ENCODE results near the gene MT1HL1.

MT1HL1 gene

GRCh38 chr1:237013608-237014007 lies 9.4 kb upstream of the MT1HL1 start:
- no peak for TF ChIP-seq CTCF (IDR thresholded peaks at IDR 0.05)

GRCh38 chr1:237012788-237013383 lies 8.6 kb upstream of the MT1HL1 start:
- no peak for TF ChIP-seq CTCF (IDR thresholded peaks at IDR 0.05)

- no peak for TF ChIP-seq CTCF (IDR thresholded peaks at IDR 0.05)
These were observed 8.1 kb upstream of the MT1HL1 start for GRCh38 chr1:237012361-237012760.

- no peak for TF ChIP-seq CTCF (IDR thresholded peaks at IDR 0.05)
These were observed 7.2 kb upstream of the MT1HL1 start for GRCh38 chr1:237011432-237011831.

GRCh38 chr1:237009611-237010010 lies 5.4 kb upstream of the MT1HL1 start:
- TF ChIP-seq CTCF (IDR thresholded peaks at IDR 0.05), result no peak

- no peak for TF ChIP-seq CTCF (IDR thresholded peaks at IDR 0.05)
These were observed 3.1 kb upstream of the MT1HL1 start for GRCh38 chr1:237007147-237007881.

GRCh38 chr1:237005674-237006073 lies 1.4 kb upstream of the MT1HL1 start:
- TF ChIP-seq CTCF (IDR thresholded peaks at IDR 0.05), result no peak
